DMS79 (cell line): ENCODE results near the gene ARFGAP3.

Experiments
- DNase-seq: peaks from one replicate; lab custom pipeline; 2025; lab: John Stamatoyannopoulos, UW

ARFGAP3 gene

GRCh38 chr22:42819412-42820044 lies 37.5 kb downstream of the ARFGAP3 start:
- DNase-seq, result no peak

DNA sequence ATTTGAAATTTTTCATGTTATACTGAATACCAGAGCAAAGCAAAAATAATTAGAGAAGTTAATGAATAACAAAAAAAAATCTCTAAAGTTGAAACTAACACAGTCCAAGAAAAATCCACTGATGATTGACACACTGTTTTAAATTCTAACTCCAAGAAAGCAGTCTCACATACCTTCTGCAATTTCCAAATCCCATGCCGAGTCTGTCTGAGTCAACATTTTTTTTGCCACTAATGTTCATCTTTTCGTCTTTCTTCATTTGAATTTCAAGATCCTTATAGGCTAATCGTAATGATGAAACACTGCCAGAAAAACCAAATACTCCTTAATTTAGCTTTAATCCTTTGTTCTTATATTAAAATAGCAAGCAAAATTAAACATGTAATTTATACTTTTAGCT lies 39.5 kb downstream of the ARFGAP3 start:
- DNase-seq, result no peak

DNA sequence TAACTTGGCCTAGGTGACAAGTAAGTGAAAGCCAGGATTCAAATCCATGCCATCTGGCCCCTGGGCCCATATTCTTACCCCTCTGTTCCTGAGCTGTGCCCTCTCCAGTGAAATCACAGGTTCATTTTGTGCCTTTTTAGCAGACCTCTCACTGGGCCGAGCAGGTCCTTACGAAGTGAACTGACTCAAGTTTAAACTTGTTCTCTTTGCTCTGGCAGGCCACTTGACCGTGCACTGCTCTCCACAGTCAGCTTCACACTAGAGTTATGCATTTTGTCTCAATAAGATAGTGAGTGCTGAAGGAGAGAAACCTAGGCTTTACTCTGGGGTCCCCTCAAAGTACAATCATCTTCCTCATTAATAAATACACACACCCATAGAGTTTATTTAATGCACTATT lies 40.7 kb downstream of the ARFGAP3 start:
- DNase-seq, result peak; percentile 45

GRCh38 chr22:42814616-42815015 lies 42.5 kb downstream of the ARFGAP3 start:
- no peak for DNase-seq

DNA sequence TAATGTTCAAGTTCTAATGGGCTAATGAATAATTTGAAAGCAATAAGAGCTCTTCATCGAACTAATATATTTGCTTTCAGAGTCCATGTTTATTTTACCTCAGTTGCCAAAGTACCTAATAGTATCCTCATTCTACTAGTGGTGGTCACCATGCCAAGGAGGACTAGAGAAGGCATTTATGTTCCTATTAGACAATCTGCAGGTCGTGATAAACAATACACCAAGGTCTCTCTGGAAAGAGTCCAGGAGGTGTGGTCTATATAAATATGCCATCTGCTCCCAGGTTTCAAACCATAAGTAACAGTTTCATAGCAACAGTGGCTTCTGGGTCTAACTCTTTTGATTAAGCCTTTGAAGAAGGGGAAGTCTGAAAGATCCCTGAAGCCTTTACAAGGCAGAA lies 42.9 kb downstream of the ARFGAP3 start:
- peak; percentile 54 for DNase-seq

GRCh38 chr22:42813501-42813900 lies 43.6 kb downstream of the ARFGAP3 start:
- DNase-seq, result no peak

DNA sequence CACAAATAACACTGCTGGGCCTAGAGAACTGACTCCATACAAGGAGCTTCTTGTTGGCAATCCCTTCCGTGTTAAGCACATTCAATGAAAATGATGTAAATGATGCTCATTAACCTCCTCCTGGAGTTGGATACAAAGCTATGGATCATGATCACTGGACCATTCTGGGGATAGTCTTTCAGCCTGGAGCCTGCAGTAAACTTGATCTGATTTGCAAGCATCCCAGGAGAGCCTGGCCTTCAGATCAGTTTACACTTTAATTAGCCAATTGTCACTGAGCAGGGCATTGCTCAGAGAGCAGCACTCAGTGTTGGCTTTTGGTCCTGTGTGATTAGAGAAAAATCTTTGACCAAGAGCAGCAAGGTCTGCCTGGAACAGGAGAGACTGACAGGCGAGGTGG lies 45.6 kb downstream of the ARFGAP3 start:
- DNase-seq, result no peak

- no peak for DNase-seq
Observed at GRCh38 chr22:42808521-42808920, 48.6 kb downstream of the ARFGAP3 start.

DNA sequence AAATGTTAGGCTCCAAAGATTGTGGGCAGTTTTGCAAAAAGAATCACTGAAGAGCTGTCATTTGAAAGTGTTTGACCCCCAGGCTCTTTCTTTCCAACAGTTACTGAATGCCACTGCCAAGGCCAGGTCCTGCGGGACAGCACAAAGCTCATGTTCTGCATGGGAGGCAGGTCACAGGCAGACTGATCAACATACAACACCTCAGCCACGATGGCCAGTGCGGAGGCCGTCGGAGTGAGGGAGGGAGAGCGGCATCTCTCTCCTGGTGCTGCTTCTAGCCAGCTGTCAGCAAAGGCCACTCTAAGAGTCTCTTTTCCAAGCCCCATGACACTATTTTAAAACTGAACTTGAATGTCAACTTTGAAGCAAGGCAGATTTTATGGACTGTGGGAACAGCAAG lies 49.9 kb downstream of the ARFGAP3 start:
- no peak for DNase-seq

GRCh38 chr22:42805998-42806830 lies 50.9 kb downstream of the ARFGAP3 start:
- no peak for DNase-seq

DNA sequence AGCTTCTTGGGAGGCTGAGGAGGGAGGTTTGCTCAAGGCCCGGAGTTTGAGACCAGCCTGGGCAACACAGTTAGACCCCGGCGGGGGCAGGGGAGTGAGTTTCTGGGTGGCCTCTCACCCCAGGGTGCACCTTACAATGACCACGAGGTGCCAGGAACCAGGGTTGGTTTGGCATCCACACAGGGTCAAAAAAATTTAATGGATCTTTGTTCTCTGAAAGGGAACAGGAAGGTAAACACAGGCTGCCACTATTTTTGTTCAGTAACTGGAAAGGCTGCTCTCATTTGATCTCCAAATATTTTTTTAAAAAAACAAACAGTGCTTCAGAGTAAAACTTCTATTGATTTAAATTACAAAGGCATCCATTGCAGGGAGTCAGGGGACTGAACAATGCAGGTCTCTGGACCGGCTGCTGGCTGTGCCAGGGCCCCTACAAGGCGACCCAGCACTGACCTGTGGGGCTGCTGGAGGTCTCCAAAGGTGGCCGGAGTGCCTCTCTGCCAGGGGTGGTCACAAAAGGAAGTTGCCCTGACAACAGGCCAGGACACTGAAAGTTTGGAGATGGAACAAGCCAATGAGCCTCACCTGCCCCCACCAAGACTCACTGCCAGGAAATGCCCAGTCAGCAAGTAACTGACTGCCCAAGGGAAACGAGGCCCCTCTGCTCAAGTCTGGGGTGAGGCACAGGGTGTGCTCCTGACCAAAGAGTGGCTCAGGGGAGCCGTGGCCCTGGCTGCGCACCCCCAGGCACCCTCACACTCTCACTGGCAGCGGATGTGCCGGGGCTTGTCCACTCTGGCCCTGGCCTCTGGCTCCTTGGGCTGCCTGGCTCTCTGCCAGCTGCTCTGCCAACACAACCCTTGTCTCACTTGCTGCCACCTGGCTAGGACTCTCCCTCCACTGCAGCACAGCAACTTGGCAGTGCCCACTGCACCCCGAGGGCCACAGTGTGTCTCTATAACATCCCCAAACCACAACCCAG lies 51.8 kb downstream of the ARFGAP3 start:
- peak; percentile 11 for DNase-seq

- peak; percentile 62 for DNase-seq
Observed at GRCh38 chr22:42803389-42803788, 53.7 kb downstream of the ARFGAP3 start.

GRCh38 chr22:42801252-42802080 lies 55.6 kb downstream of the ARFGAP3 start:
- DNase-seq, result no peak

GRCh38 chr22:42800451-42801251 lies 56.4 kb downstream of the ARFGAP3 start:
- DNase-seq, result no peak

DNA sequence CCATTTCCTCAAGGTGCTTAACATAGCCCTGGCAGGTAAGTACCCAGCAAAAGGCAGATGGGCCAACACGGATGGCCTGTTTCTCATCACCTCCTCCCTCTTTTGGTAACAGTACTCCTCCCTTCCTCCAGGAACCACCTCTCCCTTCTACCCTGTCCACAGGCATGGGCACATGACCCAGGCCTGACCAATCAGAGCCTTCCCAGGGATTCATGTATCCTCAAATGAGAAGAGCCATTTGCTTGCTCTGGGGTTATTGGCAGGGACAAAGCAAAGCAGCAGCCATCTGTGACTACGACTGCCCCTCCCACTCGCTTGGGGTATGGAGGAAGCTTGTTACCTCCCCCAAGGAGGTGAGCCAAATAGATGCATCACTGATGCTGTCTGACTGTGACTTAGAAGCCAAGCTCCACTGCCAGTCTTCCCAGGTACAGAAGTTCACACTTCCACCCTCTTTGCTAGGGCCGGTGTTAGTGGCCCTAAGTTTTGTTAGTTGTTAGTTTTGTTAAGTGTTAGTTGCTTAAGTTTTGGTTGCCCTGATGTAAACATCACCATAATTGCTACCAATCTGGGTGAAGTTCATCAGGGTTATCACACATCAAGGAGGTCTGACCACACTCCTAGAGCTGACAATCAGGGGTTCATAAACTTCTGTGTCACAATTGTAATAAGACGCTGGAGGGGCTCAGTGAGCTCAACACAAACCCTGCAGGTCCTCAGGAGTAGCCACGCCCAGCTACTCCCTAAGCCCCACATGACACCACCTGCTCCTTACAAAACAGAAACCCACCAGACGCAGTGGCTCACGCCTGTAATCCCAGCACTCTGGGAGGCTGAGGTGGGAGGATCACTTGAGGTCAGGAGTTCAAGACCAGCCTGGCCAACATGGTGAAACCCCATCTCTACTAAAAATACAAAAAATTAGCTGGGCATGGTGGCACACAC lies 57.3 kb downstream of the ARFGAP3 start:
- no peak for DNase-seq

- no peak for DNase-seq
Observed at GRCh38 chr22:42799061-42799460, 58.0 kb downstream of the ARFGAP3 start.

DNA sequence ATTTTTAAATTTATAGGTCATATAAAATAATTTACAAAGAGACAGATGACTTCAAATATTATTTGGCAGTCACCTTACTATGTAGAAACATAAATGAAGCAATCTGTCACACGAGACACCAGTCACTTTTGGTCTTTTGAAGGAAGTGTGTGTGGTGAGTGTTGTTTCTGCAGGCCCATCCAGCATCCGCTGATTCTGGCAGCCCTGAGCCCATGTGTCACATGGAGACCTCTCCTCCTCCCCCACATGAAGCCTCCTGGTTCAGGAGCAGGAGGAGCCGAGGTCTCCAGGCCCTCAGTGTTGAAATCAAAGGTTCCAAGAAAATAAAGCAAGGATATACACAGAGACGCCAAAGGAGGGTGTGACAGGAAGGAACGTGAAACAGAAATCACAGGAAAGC lies 60.1 kb downstream of the ARFGAP3 start:
- DNase-seq, result no peak

DNA sequence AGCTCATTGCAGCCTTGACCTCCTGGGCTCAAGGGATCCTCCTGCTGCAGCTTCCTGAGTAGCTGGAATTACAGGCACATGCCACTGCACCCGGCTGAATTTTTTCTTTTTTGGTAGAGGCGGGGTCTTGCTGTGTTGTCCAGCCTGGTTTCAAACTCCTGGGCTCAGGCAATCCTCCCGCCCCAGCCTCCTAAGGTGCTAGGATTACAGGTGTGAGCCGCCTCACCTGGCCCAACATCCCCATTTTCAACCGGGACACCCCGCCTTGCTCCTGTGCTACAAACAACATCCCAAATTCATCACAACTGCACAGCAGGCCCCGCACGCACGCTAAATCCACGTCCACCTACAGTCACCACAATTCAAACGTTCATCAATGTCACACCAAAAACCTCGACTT lies 61.0 kb downstream of the ARFGAP3 start:
- no peak for DNase-seq
